ENCODE data around the gene MEMO1. TPM values are rescaled to one million over a fixed set of nuclear protein-coding genes. Genes with fewer than 3 reads are reported as not detected.

Gene MEMO1
- polyA plus RNA-seq, 1 donor (not counting 4 experiments of a cell fraction or from before 2014, with no cell fraction given), result 125 TPM

DNA sequence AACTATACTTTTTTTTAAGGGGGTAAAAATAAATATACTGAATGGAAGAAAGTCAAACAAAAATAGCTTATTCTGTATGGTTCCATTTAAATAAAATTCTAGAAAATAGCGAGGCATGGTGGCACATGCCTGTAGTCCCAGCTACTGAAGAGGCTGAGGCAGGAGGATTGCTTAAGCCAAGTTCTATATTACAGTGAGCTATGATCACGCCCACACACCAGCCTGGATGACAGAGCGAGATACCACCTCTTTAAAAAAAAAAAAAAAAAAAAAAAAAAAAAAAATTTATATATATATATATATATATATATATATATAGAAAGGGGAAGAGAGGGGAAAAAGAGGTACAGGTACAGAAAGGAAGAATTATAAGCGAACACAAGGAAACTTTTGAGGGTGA, 77.7 kb downstream of the MEMO1 start:
- Histone ChIP-seq H3K27ac (ENCODE audit: control insufficient read depth, insufficient read depth, low read length) (no peak overlapping the region), H3K4me2 (ENCODE audit: control insufficient read depth, extremely low read depth, insufficient read depth, low read depth, low read length) (no peak overlapping the region), H3K27me3 (ENCODE audit: control insufficient read depth, extremely low read depth, insufficient read depth, low read length) (no peaks in the 10 kb centered on the region), H2AFZ (ENCODE audit: control insufficient read depth, low read length) (no peak overlapping the region), H3K9ac (ENCODE audit: control insufficient read depth, extremely low read depth, insufficient read depth, low read length) (no peak overlapping the region), H4K20me1 (ENCODE audit: control insufficient read depth, extremely low read depth, insufficient read depth, low read length) (no peaks in the 10 kb centered on the region), H3K9me3 (ENCODE audit: control insufficient read depth, low read depth, low read length) (no peaks in the 10 kb centered on the region), H3K4me1 (ENCODE audit: control insufficient read depth, extremely low read depth, insufficient read depth, low read length) (no peaks in the 10 kb centered on the region), H3K4me3 (ENCODE audit: control insufficient read depth in 2 of 3, extremely low read depth in 1 of 3, insufficient read depth in 2 of 3, low read depth in 1 of 3, low read length in 3 of 3) (no peak overlapping the region), H3K79me2 (ENCODE audit: control insufficient read depth, insufficient read depth, low read length) (peaks cover 54% of the 10 kb centered on the region), H3K9me1 (ENCODE audit: control insufficient read depth, extremely low read depth, insufficient read depth, low read length) (peaks cover 3% of the 10 kb centered on the region), H3K36me3 (ENCODE audit: control insufficient read depth in 2 of 2, extremely low read depth in 1 of 2, insufficient read depth in 2 of 2, low read length in 2 of 2) (peaks cover 3 to 6% of the 10 kb centered on the region in 2 experiments)
- dilution Hi-C loops (cut with MboI; ENCODE audit: extremely low pct_ligation_motif_present, low sequenced_read_pairs), result no loop called here
- TF ChIP-seq EZH2 (IDR thresholded peaks at IDR 0.05; ENCODE audit: low read length), result no peak
- TF ChIP-seq, protein P1, sequence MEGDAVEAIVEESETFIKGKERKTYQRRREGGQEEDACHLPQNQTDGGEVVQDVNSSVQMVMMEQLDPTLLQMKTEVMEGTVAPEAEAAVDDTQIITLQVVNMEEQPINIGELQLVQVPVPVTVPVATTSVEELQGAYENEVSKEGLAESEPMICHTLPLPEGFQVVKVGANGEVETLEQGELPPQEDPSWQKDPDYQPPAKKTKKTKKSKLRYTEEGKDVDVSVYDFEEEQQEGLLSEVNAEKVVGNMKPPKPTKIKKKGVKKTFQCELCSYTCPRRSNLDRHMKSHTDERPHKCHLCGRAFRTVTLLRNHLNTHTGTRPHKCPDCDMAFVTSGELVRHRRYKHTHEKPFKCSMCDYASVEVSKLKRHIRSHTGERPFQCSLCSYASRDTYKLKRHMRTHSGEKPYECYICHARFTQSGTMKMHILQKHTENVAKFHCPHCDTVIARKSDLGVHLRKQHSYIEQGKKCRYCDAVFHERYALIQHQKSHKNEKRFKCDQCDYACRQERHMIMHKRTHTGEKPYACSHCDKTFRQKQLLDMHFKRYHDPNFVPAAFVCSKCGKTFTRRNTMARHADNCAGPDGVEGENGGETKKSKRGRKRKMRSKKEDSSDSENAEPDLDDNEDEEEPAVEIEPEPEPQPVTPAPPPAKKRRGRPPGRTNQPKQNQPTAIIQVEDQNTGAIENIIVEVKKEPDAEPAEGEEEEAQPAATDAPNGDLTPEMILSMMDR (optimal IDR thresholded peaks at IDR 0.05 in 1 of 3, IDR thresholded peaks at IDR 0.05 in 1 of 3, conservative IDR thresholded peaks at IDR 0.05 in 1 of 3; ENCODE audit: extremely low read depth in 1 of 3, insufficient read depth in 2 of 3, low read length in 3 of 3), result no peak
- DNase-seq (ENCODE audit: low read depth, low spot score) (no peak), FAIRE-seq (no peak)

DNA sequence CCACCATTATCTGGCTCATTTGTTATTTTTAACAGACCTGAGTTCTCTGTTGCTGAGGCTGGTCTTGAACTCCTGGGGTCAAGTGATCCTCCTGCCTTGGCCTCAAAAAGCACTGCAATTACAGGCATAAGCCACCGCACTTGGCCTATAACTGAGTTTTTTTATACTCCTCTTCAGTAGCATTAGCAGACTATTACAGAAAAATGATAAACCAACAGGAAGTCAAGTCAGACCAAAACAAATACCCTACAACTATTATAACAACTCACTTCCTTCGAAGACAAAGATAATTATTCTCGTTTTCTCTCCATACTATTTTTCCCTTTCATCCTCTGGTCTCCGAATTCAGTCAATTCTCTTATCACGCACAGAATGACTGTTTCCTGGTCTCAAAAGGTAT, 78.2 kb downstream of the MEMO1 start:
- Histone ChIP-seq H3K9me3 (ENCODE audit: control insufficient read depth, low read depth, low read length) (no peaks in the 10 kb centered on the region), H3K4me3 (ENCODE audit: control insufficient read depth in 2 of 3, extremely low read depth in 1 of 3, insufficient read depth in 2 of 3, low read depth in 1 of 3, low read length in 3 of 3) (no peak overlapping the region), H3K9ac (ENCODE audit: control insufficient read depth, extremely low read depth, insufficient read depth, low read length) (no peak overlapping the region), H3K79me2 (ENCODE audit: control insufficient read depth, insufficient read depth, low read length) (peaks cover 52% of the 10 kb centered on the region), H3K4me2 (ENCODE audit: control insufficient read depth, extremely low read depth, insufficient read depth, low read depth, low read length) (no peak overlapping the region), H3K27me3 (ENCODE audit: control insufficient read depth, extremely low read depth, insufficient read depth, low read length) (no peaks in the 10 kb centered on the region), H3K9me1 (ENCODE audit: control insufficient read depth, extremely low read depth, insufficient read depth, low read length) (peaks cover 3% of the 10 kb centered on the region), H3K27ac (ENCODE audit: control insufficient read depth, insufficient read depth, low read length) (no peak overlapping the region), H3K36me3 (ENCODE audit: control insufficient read depth in 2 of 2, extremely low read depth in 1 of 2, insufficient read depth in 2 of 2, low read length in 2 of 2) (peaks cover 3 to 6% of the 10 kb centered on the region in 2 experiments), H4K20me1 (ENCODE audit: control insufficient read depth, extremely low read depth, insufficient read depth, low read length) (no peaks in the 10 kb centered on the region), H2AFZ (ENCODE audit: control insufficient read depth, low read length) (no peak overlapping the region), H3K4me1 (ENCODE audit: control insufficient read depth, extremely low read depth, insufficient read depth, low read length) (no peaks in the 10 kb centered on the region)
- FAIRE-seq (no peak), DNase-seq (ENCODE audit: low read depth, low spot score) (no peak)
- dilution Hi-C loops (cut with MboI; ENCODE audit: extremely low pct_ligation_motif_present, low sequenced_read_pairs), result no loop called here
- no peak for TF ChIP-seq EZH2 (IDR thresholded peaks at IDR 0.05; ENCODE audit: low read length)
- TF ChIP-seq, protein P1 (optimal IDR thresholded peaks at IDR 0.05 in 1 of 3, IDR thresholded peaks at IDR 0.05 in 1 of 3, conservative IDR thresholded peaks at IDR 0.05 in 1 of 3; ENCODE audit: extremely low read depth in 1 of 3, insufficient read depth in 2 of 3, low read length in 3 of 3), result no peak

Data from keratinocyte (primary cell).